HG03135 (cell line): ENCODE results near the gene PPARGC1A.

Source experiments
- ATAC-seq: cut with Tn5 transposase; IDR thresholded peaks from one replicate; pipeline ENCODE4 v1.9.1; 2021; ENCODE audit warnings: mild to moderate bottlenecking, moderate library complexity; ENCODE audit not compliant: unreplicated experiment

Gene PPARGC1A

DNA sequence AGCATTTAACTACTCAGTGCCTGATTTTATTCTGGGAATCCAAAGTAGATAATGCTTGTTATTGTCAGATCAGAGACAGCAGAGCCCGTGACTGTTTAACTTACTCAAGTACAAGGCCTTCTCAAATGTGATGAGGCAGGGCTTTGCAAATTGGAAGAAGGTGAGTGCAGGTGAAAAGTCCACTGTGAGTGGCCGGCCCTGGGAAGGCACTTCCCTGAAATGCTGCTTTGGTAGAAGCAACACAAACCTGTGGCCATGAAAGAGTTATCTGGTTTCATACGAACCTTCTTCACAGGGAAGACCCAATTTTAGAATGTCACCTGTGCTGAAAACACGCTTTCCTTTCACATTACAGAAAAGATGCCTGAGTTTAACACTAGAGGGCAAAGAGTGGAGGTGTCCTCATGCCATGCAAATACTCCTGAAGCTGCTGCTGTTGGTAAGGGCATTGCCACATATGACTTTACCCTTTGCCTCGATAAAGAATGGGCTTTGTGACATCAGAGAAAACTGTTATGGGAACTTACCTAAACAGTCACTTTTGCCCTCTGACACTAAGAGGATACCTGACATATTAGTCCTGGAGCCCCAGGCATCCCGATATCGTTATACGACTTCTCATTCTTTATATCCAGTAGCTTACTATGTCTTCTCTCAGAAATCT, 8.0 kb downstream of the PPARGC1A start:
- no peak for ATAC-seq

- no peak for ATAC-seq
Measured at GRCh38 chr4:23881052-23881501, 8.8 kb downstream of the PPARGC1A start.

DNA sequence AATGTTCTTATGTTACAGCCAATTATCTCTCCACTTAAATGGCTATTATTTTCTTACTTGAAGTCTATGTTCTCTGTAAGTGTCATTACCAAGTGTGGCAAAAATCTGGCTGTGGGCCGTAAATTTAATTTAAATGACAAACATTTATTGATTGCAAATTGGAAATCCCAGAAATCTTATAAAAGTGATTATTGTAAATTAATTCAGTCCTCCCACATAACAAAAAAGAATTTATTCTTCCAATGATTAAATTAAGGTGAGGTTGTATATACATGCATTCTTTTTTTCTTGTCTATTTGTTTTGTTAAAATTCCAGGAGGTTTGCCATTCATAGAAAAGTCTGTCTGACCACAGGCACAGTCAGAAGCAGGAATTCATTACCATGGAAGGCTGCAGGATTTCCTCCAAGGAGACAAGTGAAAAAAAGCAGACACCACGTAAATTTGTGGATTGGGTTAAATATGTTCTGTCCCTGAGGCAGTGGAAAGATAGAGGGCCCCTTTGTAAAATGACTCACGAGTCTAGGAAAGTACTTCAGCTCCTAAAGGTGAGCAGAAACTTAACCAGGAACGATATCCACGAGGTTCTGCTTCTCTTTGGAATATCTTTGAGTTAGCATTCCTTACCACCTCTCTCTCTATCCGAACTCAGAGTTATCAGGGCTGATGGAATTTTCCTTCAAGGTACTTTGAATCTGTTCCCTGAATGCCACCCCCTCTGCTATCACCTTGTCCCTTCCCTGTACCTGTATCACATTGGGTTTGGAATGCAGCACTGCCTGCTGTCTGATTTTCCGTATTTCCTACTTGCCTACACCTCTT, 10.7 kb downstream of the PPARGC1A start:
- ATAC-seq: no peak

- ATAC-seq: no peak
Measured at GRCh38 chr4:23878246-23878891, 11.5 kb downstream of the PPARGC1A start.

DNA sequence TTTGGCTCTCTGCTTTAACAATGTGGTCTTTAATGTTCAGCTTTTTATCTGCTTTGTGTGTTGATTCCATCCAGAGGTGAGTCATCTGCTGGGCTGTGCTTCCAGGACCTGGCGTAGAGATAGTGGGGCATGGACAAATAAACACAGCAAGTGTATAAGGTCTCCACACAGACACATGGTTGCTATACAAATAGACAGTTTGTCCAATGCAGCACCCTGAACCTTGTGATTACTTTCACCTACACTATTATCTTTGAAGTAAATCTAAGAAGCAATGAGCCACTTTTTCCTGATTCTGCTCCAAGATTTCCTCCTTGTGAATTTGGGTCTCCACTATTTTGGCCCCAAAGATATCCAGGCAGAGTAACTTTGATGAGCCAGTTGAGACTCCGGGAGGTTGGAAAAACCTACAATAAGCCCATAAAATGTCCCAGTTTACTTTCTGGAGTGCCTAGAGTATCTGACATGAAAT, 12.1 kb downstream of the PPARGC1A start:
- ATAC-seq: no peak

DNA sequence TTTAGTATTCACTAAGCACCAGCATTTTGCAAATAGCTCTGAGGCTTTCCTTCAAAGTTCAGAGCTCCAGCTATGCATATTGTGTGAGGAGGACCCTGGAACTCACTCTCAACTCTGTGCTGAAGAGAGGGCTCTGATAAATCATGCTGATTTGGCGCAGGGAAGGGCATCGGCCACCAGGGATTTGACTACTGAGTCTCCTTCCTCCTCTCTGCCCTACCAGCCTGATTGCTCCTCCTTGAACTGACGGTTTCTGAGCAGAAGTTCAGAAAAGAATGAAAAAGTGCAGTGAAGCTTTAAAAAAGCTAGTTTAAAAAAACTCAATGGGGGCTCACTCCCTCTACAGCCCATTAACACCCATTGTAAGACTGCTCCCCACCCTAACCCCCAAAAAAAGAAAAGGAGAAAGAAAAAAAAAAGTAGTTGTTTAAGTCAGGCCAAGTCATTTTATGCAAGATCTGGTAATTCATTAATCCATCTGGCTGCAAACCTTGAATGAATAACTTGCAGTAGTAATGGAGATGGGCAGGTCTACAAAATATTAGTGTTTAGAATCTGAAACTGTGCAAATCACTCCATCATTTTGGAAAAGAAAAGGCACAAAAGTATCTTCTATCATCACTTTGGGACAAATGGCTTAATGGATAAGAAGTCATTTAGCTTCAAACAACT, 13.3 kb downstream of the PPARGC1A start:
- no peak for ATAC-seq

DNA sequence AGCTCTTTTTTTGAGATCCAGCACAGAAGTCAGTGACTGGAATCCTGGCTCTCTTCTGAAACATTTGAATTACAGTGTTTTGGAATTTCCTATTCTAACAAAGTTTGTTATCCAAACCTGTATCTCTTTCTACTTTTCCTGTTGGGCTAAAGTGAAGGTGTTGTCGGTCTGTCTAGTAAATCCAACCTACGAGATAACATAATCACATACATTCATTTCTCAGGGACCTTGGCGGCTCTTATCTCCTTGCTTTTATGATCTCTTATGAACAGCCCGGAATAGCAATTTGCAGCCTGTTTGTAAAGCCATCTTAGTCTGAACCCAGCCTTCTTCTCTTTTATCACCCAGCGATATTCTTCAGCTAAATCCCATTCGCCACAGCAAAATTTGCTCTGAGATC, 14.5 kb downstream of the PPARGC1A start:
- no peak for ATAC-seq

GRCh38 chr4:23874536-23874901, 15.3 kb downstream of the PPARGC1A start:
- no peak for ATAC-seq

- ATAC-seq: no peak
Measured at GRCh38 chr4:23873717-23874535, 15.9 kb downstream of the PPARGC1A start.

- ATAC-seq: no peak
Measured at GRCh38 chr4:23871426-23871825, 18.4 kb downstream of the PPARGC1A start.

DNA sequence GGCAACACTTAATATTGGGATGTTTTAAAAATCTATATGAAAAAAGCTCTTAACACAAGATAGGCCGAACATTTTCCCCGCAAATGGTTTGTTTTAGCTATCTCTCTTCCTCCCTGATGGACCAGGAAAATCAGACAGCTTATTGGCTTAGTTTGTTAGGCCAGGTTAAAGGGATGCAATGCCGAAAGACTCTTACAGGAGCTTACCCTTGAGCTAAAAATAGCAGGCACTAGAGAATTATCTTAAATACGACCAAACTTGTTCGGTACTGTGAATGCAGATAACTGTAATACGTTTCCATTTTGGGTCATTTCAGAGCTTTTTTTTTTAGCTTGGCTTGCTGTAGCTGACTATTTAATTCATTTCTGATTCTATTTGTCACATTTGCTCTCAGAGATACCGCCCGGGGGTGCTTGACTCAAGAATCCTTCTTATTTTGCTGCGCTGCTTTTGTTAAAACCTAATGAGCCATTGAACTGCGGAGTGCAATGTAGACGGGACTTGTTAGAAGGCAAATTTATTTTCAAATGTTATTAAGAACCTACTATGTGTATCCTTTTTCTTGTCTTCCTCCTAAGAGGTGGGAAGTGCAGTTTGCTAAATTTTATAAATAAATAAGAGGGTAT, 23.3 kb downstream of the PPARGC1A start:
- no peak for ATAC-seq

DNA sequence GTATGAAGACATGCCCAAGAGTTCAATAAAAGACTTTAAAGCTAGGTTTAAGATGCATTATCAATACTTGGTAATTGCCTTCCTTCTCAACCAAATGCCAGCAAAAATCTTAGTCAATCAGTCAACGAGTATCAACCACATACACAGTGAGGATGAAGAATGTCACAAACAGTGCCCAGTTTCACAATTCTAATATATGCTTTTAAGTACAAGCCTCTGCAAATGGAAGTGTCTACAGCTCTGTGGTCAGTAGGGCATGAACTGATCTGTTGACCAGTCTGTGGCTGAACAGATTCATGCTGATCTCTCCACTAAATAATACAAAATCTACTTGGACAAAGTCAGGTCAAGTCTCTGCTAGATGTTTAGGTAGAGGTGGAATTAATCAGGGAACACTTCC, 27.9 kb downstream of the PPARGC1A start:
- no peak for ATAC-seq

DNA sequence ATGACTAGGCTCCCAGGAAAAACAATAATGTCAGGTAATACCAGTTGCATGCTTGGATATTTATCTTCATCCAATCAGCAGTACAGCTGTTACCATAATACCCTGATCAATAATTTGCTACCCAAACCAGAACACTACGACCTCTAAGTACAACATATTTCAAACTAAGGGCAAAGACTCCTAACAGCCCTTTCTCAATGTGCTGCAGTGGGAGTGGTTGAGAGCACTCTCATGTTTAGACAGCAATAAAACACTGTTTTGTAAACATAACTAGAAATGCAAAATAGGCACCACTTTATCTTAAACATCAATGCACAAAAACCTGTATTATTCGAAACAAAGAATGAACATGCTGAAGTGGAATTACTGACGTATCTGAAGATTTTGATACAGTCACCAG, 28.9 kb downstream of the PPARGC1A start:
- ATAC-seq: no peak

GRCh38 chr4:23857367-23857959, 32.4 kb downstream of the PPARGC1A start:
- no peak for ATAC-seq

- no peak for ATAC-seq
Measured at GRCh38 chr4:23856630-23857029, 33.2 kb downstream of the PPARGC1A start.

DNA sequence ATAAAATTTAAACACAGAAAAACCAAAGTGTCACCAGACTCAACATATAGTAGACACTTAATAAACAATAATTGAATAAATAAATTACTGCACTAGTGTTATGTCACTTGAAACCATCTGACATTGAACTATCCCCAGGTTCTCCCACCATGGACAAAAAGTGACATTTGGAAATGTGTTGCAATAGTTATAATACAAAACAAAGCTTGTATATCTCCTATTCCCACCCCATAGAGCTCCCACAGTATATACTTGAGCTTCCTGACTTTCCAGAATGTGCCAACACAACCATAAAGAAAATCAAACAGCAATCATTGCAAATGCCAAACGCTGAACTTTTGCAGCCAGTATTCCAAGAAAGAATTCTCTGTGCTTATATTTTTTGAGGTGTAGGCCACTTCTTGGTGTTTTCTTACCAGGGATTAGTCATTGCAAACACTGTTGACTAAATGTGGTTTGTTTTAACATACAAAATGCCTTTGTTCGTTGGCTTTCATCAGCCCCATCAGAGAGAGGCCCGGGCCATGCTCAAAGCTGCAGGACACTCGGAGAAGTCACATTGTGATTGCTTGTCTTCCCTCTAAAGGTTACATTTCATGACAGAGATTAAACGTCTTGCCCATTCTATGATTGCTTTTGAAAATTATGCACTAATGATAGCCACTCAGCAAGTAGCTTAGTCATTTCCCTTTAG, 33.8 kb downstream of the PPARGC1A start:
- no peak for ATAC-seq

- no peak for ATAC-seq
Measured at GRCh38 chr4:23853986-23854660, 35.7 kb downstream of the PPARGC1A start.

GRCh38 chr4:23851464-23851863, 38.4 kb downstream of the PPARGC1A start:
- ATAC-seq: no peak
